Measurements from ENCODE around the gene KCNG4.

Gene KCNG4

GRCh38 chr16:84262939-84263338 is 23.1 kb upstream of the KCNG4 start:
- DNase-seq, result no peak

- no peak for DNase-seq
These were observed 22.2 kb upstream of the KCNG4 start for GRCh38 chr16:84262031-84262430.

GRCh38 chr16:84260766-84261554 is 21.1 kb upstream of the KCNG4 start:
- DNase-seq, result no peak

- no peak for DNase-seq
These were observed 19.9 kb upstream of the KCNG4 start for GRCh38 chr16:84259691-84260090.

GRCh38 chr16:84258266-84258665 is 18.5 kb upstream of the KCNG4 start:
- no peak for DNase-seq

GRCh38 chr16:84255050-84255810 is 15.4 kb upstream of the KCNG4 start:
- no peak for DNase-seq

- no peak for DNase-seq
These were observed 14.2 kb upstream of the KCNG4 start for GRCh38 chr16:84254062-84254461.

- DNase-seq, result no peak
These were observed 13.4 kb upstream of the KCNG4 start for GRCh38 chr16:84253173-84253572.

- DNase-seq, result no peak
These were observed 12.4 kb upstream of the KCNG4 start for GRCh38 chr16:84252184-84252583.

- DNase-seq, result no peak
These were observed 8.0 kb upstream of the KCNG4 start for GRCh38 chr16:84247844-84248243.

GRCh38 chr16:84247331-84247730 is 7.5 kb upstream of the KCNG4 start:
- DNase-seq, result no peak

- DNase-seq, result no peak
These were observed 6.9 kb upstream of the KCNG4 start for GRCh38 chr16:84246679-84247077.

- DNase-seq, result no peak
These were observed 6.3 kb upstream of the KCNG4 start for GRCh38 chr16:84245956-84246678.

- no peak for DNase-seq
These were observed 4.9 kb upstream of the KCNG4 start for GRCh38 chr16:84244728-84245127.

GRCh38 chr16:84243732-84244131 is 3.9 kb upstream of the KCNG4 start:
- no peak for DNase-seq

- DNase-seq, result no peak
These were observed 3.0 kb upstream of the KCNG4 start for GRCh38 chr16:84242839-84243238.

GRCh38 chr16:84241778-84242177 is 2.0 kb upstream of the KCNG4 start:
- no peak for DNase-seq

- DNase-seq, result no peak
These were observed 643 bp upstream of the KCNG4 start for GRCh38 chr16:84240455-84240854.

- DNase-seq, result no peak
These were observed 557 bp downstream of the KCNG4 start for GRCh38 chr16:84239141-84239769.

GRCh38 chr16:84237994-84238750 is 1.6 kb downstream of the KCNG4 start:
- DNase-seq, result no peak

- no peak for DNase-seq
These were observed 3.1 kb downstream of the KCNG4 start for GRCh38 chr16:84236671-84237070.

Measured in NCI-H2029 (cell line).